SK-N-SH treated with all-trans-retinoic acid at 6 μM for 48 hours (cell line): ENCODE data around the gene JOSD2.

ENCODE experiments used
- ATAC-seq: fragments of 200-7000 bp; cut with Tn5 transposase; 3 replicates; pipeline ENCODE4 v1.9.1; 2020; ENCODE audit warnings: mild to moderate bottlenecking, moderate library complexity
- ARNTL ChIP-seq: fragments of 450-650 bp; formaldehyde crosslinking; IDR thresholded peaks from 2 replicates; pipeline ENCODE4 v1.5.0; 2020; ENCODE audit warnings: low read depth, mild to moderate bottlenecking, moderate library complexity, borderline replicate concordance
- BACH2 ChIP-seq: fragments of 250-450 bp; sonication (Bioruptor Pico); IDR thresholded peaks from 2 replicates; pipeline ENCODE4 v1.9.0; 2021; ENCODE audit warnings: mild to moderate bottlenecking, borderline replicate concordance
- CSDC2 ChIP-seq: fragments of 250-450 bp; sonication (Bioruptor Pico); IDR thresholded peaks from 2 replicates; pipeline ENCODE4 v1.5.0; 2020; ENCODE audit warnings: mild to moderate bottlenecking, moderate library complexity
- ESRRG ChIP-seq: fragments of 250-450 bp; sonication (Bioruptor Pico); IDR thresholded peaks from 2 replicates; pipeline ENCODE4 v1.6.1; 2021; ENCODE audit warnings: mild to moderate bottlenecking
- GLIS3 ChIP-seq: fragments of 250-450 bp; sonication (Bioruptor Pico); IDR thresholded peaks from 2 replicates; pipeline ENCODE4 v1.5.0; 2020; ENCODE audit warnings: mild to moderate bottlenecking, moderate library complexity
- ISL1 ChIP-seq: fragments of 250-450 bp; sonication (Bioruptor Pico); IDR thresholded peaks from 2 replicates; pipeline ENCODE4 v2.1.2; 2022; ENCODE audit warnings: mild to moderate bottlenecking, moderate library complexity
- OSR1 ChIP-seq: fragments of 250-450 bp; sonication (Bioruptor Pico); IDR thresholded peaks from 2 replicates; pipeline ENCODE4 v1.8.0; 2022; ENCODE audit warnings: moderate library complexity, mild to moderate bottlenecking, inconsistent platforms
- PATZ1 ChIP-seq: fragments of 250-450 bp; sonication (Bioruptor Pico); IDR thresholded peaks from 2 replicates; pipeline ENCODE4 v1.8.0; 2020; ENCODE audit warnings: mild to moderate bottlenecking, moderate library complexity, borderline replicate concordance
- POU6F1 ChIP-seq: fragments of 250-450 bp; sonication (Bioruptor Pico); IDR thresholded peaks from 2 replicates; pipeline ENCODE4 v1.8.0; 2021; ENCODE audit warnings: low read depth, mild to moderate bottlenecking, moderate library complexity, borderline replicate concordance
- PPARA ChIP-seq: fragments of 250-450 bp; sonication (Bioruptor Pico); IDR thresholded peaks from 2 replicates; pipeline ENCODE4 v1.5.0; 2020; ENCODE audit warnings: mild to moderate bottlenecking, borderline replicate concordance
- RARB ChIP-seq: fragments of 250-450 bp; sonication (Bioruptor Pico); IDR thresholded peaks from 2 replicates; pipeline ENCODE4 v1.8.0; 2021; ENCODE audit warnings: mild to moderate bottlenecking, moderate library complexity
- SNAI2 ChIP-seq: fragments of 250-450 bp; sonication (Bioruptor Pico); IDR thresholded peaks from 2 replicates; pipeline ENCODE4 v1.5.0; 2020; ENCODE audit warnings: mild to moderate bottlenecking, moderate library complexity
- TCF4 ChIP-seq: fragments of 250-450 bp; sonication (Bioruptor Pico); IDR thresholded peaks from 2 replicates; pipeline ENCODE4 v1.8.0; 2021; ENCODE audit warnings: mild to moderate bottlenecking, moderate library complexity, borderline replicate concordance
- TOX ChIP-seq: fragments of 250-450 bp; sonication (Bioruptor Pico); IDR thresholded peaks from 2 replicates; pipeline ENCODE4 v1.8.0; 2021; ENCODE audit warnings: mild to moderate bottlenecking, moderate library complexity, borderline replicate concordance
- ZC3H10 ChIP-seq: fragments of 250-450 bp; sonication (Bioruptor Pico); IDR thresholded peaks from 2 replicates; pipeline ENCODE4 v1.5.1; 2021; ENCODE audit warnings: mild to moderate bottlenecking, moderate library complexity
- ZFP3 ChIP-seq: fragments of 250-450 bp; sonication (Bioruptor Pico); IDR thresholded peaks from 2 replicates; pipeline ENCODE4 v1.5.0; 2020; ENCODE audit warnings: mild to moderate bottlenecking, moderate library complexity
- ZFP30 ChIP-seq: fragments of 450-650 bp; formaldehyde crosslinking; IDR thresholded peaks from 2 replicates; pipeline ENCODE4 v1.5.0; 2022; ENCODE audit warnings: mild to moderate bottlenecking, moderate library complexity
- ZNF565 ChIP-seq: fragments of 450-650 bp; formaldehyde crosslinking; conservative IDR thresholded peaks from 2 replicates; pipeline ENCODE4 v1.5.0; 2020; ENCODE audit warnings: low read depth, mild to moderate bottlenecking, moderate library complexity
- ZNF70 ChIP-seq: fragments of 450-650 bp; formaldehyde crosslinking; IDR thresholded peaks from 2 replicates; pipeline ENCODE4 v1.5.0; 2020; ENCODE audit warnings: mild to moderate bottlenecking, moderate library complexity
- TF ChIP-seq, protein P1 (sequence below): fragments of 250-450 bp; sonication (Bioruptor Pico); IDR thresholded peaks from 2 replicates; pipeline ENCODE4 v1.5.1; 2021; ENCODE audit warnings: mild to moderate bottlenecking, moderate library complexity
- TF ChIP-seq, protein P2 (sequence below): fragments of 250-450 bp; sonication (Bioruptor Pico); IDR thresholded peaks from 2 replicates; pipeline ENCODE4 v1.5.0; 2020; ENCODE audit warnings: mild to moderate bottlenecking, moderate library complexity
- TF ChIP-seq, protein P3 (sequence below): fragments of 250-450 bp; sonication (Bioruptor Pico); IDR thresholded peaks from 2 replicates; pipeline ENCODE4 v1.5.1; 2020; ENCODE audit warnings: low read depth, mild to moderate bottlenecking, moderate library complexity

The JOSD2 gene

GRCh38 chr19:50485284-50485955, 25.6 kb downstream of the JOSD2 start:
- TF ChIP-seq ZC3H10 (CRISPR knock-in tag) (no peak), TCF4 (CRISPR knock-in tag) (no peak), TOX (CRISPR knock-in tag) (no peak), ZNF565 (no peak), RARB (CRISPR knock-in tag) (no peak), ESRRG (CRISPR knock-in tag) (no peak), OSR1 (CRISPR knock-in tag) (no peak), BACH2 (CRISPR knock-in tag) (no peak), PPARA (CRISPR knock-in tag) (no peak), POU6F1 (CRISPR knock-in tag) (no peak), ISL1 (CRISPR knock-in tag) (no peak), ARNTL (CRISPR knock-in tag) (no peak), CSDC2 (no peak), ZNF70 (no peak), ZFP30 (no peak)
- TF ChIP-seq, protein P1, sequence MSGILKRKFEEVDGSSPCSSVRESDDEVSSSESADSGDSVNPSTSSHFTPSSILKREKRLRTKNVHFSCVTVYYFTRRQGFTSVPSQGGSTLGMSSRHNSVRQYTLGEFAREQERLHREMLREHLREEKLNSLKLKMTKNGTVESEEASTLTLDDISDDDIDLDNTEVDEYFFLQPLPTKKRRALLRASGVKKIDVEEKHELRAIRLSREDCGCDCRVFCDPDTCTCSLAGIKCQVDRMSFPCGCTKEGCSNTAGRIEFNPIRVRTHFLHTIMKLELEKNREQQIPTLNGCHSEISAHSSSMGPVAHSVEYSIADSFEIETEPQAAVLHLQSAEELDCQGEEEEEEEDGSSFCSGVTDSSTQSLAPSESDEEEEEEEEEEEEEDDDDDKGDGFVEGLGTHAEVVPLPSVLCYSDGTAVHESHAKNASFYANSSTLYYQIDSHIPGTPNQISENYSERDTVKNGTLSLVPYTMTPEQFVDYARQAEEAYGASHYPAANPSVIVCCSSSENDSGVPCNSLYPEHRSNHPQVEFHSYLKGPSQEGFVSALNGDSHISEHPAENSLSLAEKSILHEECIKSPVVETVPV (CRISPR knock-in tag), result no peak
- TF ChIP-seq, protein P2, sequence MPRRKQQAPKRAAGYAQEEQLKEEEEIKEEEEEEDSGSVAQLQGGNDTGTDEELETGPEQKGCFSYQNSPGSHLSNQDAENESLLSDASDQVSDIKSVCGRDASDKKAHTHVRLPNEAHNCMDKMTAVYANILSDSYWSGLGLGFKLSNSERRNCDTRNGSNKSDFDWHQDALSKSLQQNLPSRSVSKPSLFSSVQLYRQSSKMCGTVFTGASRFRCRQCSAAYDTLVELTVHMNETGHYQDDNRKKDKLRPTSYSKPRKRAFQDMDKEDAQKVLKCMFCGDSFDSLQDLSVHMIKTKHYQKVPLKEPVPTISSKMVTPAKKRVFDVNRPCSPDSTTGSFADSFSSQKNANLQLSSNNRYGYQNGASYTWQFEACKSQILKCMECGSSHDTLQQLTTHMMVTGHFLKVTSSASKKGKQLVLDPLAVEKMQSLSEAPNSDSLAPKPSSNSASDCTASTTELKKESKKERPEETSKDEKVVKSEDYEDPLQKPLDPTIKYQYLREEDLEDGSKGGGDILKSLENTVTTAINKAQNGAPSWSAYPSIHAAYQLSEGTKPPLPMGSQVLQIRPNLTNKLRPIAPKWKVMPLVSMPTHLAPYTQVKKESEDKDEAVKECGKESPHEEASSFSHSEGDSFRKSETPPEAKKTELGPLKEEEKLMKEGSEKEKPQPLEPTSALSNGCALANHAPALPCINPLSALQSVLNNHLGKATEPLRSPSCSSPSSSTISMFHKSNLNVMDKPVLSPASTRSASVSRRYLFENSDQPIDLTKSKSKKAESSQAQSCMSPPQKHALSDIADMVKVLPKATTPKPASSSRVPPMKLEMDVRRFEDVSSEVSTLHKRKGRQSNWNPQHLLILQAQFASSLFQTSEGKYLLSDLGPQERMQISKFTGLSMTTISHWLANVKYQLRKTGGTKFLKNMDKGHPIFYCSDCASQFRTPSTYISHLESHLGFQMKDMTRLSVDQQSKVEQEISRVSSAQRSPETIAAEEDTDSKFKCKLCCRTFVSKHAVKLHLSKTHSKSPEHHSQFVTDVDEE, result no peak
- TF ChIP-seq, protein P3, sequence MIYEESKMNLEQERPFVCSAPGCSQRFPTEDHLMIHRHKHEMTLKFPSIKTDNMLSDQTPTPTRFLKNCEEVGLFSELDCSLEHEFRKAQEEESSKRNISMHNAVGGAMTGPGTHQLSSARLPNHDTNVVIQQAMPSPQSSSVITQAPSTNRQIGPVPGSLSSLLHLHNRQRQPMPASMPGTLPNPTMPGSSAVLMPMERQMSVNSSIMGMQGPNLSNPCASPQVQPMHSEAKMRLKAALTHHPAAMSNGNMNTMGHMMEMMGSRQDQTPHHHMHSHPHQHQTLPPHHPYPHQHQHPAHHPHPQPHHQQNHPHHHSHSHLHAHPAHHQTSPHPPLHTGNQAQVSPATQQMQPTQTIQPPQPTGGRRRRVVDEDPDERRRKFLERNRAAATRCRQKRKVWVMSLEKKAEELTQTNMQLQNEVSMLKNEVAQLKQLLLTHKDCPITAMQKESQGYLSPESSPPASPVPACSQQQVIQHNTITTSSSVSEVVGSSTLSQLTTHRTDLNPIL (CRISPR knock-in tag), result no peak

GRCh38 chr19:50482916-50483315, 28.1 kb downstream of the JOSD2 start:
- no peak for ATAC-seq
- TF ChIP-seq ZNF70, result no peak
- TF ChIP-seq ZNF565, result no peak
- TF ChIP-seq, protein P2, result no peak
- no peak for TF ChIP-seq ZFP30
- no peak for TF ChIP-seq PPARA (CRISPR knock-in tag)
- TF ChIP-seq, all 23 proteins: peak for 0

More at GRCh38 chr19:50485284-50485955, 25.6 kb downstream of the JOSD2 start:
- ATAC-seq, result no peak

- ATAC-seq, result no peak
- TF ChIP-seq ISL1 (CRISPR knock-in tag) (no peak), GLIS3 (no peak), SNAI2 (no peak), ZNF70 (no peak), ZFP3 (CRISPR knock-in tag) (no peak), POU6F1 (CRISPR knock-in tag) (no peak), TCF4 (CRISPR knock-in tag) (no peak), BACH2 (CRISPR knock-in tag) (no peak), CSDC2 (no peak), ZFP30 (no peak), ZC3H10 (CRISPR knock-in tag) (no peak), TOX (CRISPR knock-in tag) (no peak), PATZ1 (no peak), ARNTL (CRISPR knock-in tag) (no peak)
Measured at GRCh38 chr19:50482271-50482855, 28.6 kb downstream of the JOSD2 start.
